NCI-H187 treated with DMSO at 0.1 percent for 48 hours (cell line): ENCODE results near the gene RAD51B.

Experiments
- DNase-seq: peaks from one replicate; lab custom pipeline; 2025; lab: John Stamatoyannopoulos, UW

RAD51B gene

DNA sequence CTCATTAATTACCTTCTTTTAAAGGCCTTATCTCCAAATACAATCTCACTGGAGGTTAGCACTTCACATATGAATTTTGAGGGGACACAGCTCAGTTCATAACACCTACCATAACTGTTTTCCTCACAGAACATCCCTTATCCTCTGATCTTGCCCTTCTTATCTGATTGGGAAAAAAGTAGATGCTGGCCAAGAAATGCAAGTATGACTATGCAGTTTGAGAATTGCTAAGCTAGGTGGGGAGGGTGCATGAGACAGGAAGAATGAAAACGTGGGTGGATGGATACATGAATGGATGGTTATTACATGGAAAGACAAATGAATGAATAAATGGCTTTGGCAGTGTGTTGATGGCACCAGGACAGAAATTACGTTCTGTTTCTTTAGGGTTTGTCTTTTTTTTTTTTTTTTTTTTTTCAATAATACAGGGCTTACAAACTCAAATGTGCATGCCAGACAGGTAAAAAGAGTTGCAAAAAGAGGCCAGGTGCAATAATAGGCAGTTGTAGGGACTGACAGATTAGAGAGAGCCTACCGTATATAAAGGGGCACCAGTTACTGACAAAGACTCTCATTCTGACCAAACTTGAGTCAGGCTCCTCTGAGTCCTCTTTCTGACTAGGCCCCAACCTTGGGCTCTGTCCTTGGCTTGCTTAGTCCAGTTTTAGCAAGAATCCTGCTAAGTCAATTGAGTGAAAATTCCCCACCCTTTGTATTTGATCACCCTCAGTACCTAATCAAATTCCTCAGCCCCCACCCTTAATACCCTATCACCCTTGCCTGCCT, 668.4 kb downstream of the RAD51B start:
- DNase-seq, result no peak

DNA sequence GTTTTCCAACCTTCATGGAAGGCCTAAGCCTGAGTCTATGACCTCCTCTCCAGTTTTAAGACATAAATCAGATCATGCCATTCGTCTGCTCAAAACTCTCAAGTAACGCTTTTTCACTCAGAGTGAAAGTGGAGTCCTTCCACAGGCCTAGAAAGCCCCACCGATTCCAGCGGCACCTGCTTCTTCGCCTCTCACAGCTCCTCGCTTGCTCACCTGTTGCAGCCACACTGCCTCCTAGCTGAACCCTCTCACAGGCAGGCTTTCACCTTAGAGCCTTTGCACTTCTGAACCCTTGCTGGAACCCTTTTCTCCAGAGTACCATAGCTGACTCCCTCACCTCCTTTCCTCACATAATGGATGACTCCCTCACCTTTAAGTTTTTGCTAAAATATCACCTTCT, 672.2 kb downstream of the RAD51B start:
- DNase-seq, result no peak

DNA sequence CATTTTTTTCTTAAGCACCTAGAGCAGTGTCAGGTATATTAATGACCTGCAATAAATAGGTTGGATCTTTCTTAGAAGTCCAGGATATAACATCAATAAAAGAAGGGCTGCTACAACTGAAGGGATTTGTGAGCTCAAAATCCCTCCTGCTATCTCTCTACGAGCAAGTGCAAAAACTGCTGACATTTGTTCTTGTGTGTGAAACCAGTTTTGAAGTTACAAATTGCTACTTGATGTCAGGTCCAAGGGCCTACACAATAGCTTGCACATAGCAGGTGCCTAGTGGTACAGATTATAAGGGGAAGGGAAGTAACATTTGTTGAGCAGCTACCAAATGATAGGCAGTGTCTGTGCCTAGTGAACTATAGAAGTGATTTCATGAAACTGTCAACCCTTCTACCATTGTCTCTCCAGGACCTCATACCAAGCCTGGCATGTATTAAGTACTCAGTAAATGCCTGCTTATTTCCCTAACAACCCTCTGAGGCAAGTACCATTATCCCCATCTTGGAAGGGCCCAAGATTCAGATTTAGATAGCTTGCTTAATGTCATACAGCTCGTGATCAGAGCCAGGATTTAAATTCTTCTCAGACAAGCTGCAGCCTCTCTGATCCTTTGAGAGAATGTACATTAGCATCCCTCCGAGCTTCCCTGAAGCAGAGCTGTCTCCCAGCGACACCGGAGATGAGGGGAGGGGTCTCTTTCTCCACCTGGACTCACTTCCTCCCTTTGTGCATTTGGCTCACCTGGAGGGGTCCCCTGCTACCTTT, 673.0 kb downstream of the RAD51B start:
- no peak for DNase-seq

DNA sequence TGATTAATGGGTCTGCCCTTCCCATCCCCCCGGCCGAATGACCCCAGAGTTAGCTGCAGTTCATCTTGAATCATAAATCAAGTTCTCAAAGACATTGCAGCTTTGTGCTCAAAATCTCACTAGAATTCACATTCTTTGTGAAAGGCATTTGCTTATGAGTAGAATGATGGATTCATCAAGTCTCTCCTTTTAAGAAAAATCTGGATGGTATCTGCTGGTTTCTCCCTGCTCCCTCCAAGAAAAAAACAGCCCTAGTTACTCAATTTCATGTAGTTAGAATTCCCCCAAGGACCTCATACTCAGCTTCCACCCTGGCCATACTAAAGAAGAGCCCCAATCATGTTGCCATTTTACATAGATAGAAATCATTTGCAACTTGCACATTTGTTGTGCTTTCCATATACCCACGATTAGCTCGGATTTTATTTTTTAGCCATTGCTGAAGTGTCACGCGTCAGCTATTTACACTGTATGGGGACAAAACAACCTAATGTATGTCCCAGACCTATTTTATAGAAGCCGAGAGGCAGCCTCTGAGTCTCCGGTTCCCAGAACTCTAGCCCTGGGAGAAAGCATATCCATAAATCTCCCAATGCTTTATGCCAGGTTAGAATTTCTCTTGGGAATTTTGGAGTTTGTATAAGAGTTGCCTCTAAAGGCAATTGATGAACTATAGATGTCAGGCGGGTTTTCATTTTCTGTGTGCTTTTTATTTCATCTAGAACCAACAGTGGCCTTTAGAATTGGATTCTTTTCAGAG, 673.8 kb downstream of the RAD51B start:
- DNase-seq, result no peak

GRCh38 chr14:68495101-68496039, 675.8 kb downstream of the RAD51B start:
- no peak for DNase-seq

DNA sequence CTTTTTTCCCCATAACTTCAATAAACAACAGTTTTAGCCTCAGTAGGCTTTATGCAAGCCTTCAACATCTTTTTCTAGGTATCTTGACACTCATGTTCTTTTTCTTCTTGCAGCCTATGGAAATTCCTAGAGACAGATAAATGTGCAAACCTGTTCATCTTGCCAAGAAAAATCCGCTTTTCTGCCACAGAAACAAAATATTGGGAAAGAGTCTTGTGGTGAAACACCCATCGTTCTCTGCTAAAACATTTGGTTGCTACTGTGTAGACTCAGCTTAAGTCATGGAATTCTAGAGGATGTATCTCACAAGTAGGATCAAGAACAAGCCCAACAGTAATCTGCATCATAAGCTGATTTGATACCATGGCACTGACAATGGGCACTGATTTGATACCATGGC, 677.4 kb downstream of the RAD51B start:
- no peak for DNase-seq

DNA sequence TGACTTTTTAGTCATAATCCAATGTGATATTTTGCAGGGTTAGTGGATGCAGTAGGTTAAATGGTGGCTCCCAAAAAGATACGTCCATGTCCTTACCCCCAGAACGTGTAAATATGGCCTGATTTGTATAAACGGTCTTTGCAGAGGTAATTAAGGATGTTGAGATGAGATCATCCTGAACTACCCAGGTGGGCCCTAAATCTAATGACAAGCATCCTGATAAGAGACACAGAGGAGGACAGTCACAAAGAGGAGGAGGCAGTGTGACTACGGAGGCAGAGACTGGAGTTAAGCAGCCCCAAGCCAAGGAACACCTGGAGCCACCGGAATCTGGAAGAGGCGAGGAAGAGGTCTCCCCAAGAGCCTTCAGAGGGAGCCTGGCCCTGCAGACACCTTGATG, 679.9 kb downstream of the RAD51B start:
- DNase-seq, result no peak

- no peak for DNase-seq
Observed at GRCh38 chr14:68501171-68501570, 681.6 kb downstream of the RAD51B start.

GRCh38 chr14:68501614-68502052, 682.1 kb downstream of the RAD51B start:
- no peak for DNase-seq

DNA sequence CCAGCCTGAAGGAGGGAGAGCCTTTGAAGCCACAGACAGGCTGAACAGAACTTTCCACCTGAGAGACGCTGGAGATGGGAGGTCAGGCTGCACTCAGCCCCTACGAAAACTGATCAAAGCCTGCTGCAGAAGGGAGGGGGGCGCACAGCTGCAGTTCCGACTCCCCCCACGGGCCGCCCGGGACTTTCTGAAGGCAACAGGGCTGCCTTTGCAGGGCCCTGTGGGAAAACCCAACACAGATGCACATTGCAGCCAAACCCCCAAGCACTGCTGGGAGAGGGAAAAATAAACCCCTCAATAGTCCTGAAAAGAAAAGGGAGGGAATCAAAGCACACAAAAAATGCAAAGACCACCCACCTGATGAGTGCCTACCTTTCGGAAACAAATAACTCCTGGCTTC, 682.7 kb downstream of the RAD51B start:
- DNase-seq, result no peak

- no peak for DNase-seq
Observed at GRCh38 chr14:68503186-68503825, 683.7 kb downstream of the RAD51B start.

DNA sequence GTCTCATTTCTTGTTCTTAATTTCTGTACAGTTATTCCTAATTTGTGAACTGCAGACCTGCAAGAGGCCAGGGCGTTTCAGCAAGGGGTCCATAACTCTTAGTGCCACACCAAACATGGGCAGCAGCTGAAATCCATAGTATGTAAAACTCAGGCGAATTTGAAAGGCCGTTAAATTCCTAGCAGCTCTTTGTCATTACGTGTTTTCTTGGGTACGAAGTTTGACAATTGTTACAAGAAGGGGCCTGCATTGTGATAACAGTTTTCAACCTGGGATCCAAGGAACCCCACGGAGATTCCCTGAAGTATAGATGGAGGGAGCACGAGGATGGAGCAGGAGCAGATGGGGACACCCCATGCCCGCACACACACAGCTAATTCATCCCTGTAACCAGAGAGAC, 685.3 kb downstream of the RAD51B start:
- DNase-seq, result no peak

- DNase-seq, result no peak
Observed at GRCh38 chr14:68506021-68506644, 686.6 kb downstream of the RAD51B start.

DNA sequence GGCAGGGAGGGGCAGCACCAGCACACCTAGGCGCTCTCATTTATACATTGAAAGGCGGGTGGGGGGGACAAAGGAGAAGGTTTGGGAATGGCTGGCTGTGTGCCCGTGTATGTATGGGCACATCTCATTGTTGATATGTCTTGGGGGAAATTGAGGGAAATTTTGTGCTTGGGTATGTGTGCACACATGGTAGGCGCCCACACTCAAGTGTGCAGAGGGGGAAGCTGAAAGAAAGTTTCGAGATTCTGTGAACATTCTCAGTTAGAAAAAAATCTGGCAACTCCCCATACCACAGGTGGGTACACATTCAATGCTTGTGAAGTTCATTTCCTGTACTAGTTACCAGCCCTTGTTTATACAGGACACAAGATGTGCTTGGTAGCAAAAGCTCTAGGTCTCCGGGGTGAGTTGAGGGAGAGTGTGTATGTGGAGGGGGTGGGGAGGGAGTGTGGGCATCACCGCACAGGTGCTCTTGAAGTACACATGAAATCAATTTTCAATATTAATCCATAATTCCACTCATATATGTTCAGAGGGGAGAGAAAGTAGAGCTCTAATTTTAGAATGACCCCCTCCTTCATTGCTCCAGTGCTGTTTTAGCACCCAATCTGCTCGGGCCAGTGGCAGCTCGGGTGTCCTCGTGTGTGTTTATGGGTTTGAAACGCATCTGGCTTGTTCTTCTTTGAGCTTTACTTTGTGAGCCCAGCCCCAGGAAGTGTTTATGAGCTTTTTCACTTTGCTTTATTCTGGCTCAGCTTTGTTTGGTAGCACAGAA, 687.3 kb downstream of the RAD51B start:
- DNase-seq, result no peak

- DNase-seq, result no peak
Observed at GRCh38 chr14:68507544-68508081, 688.0 kb downstream of the RAD51B start.

DNA sequence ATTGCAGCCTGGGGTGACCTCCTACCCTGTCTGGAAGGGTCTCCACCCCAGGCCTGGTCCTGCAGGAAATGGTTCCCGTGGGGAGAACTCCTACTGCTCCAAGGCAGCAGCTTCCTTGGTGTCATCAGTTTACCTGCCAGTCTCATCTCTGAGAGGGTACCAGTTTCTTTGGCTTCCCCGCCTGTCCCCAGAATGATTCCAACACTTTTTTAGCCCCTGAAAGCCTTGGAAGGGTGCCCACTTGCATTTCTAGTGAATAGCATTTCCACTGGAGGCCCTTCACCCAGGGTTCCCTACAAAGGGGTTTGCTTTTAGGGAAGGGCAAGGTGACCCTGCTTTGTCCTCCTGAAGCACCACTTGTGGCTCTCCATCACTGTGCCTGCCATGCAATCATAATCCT, 689.0 kb downstream of the RAD51B start:
- no peak for DNase-seq

DNA sequence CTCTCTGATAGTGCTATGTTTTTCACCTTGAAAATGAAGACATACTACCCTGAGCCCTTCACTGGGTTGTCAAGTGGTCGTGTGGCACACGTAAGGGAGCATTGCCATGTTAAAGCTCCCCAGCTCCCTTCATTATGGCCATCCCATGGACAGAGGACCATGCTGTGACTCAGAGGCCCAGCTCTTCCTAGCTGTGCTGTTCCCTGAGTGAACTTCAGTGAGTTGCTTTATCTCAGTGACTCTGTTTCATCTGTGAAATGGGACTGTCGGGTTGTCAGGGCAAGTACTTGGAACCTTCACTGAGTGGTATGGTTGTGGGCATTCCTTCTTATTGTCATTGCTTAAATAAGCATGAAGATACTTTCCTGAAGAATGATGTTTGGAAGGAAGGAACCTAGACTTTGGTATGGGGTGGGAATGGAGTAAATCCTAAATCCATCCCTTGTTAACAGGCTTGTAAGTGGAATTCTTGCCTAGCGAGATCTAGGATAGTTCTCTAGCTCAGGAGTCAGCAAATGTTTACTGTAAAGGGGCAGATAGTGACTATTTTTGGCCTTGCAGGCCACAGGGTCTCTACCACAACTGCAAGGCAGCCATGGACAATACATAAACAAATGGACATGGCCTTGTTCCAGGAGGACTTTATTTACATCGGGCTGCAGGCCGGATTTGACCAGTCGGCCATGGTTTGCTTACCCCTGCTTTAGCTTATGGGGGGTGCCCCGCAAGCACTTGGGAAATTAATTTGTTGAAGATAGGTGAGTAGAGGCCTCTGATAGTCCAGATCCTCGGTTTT, 689.8 kb downstream of the RAD51B start:
- no peak for DNase-seq
